Lower lobe of right lung (tissue), 2 donors: ENCODE measurements around the gene TMEM53. TPM values are rescaled to one million over a fixed set of nuclear protein-coding genes. Genes with fewer than 3 reads are reported as not detected.

Experiments used
- ATAC-seq, 2 donors: fragments of 200-7000 bp; cut with Tn5 transposase; one replicate each; pipeline ENCODE4 v1.9.1; 2020 to 2022; ENCODE audit warnings: mild to moderate bottlenecking in 2 of 2, moderate library complexity in 2 of 2
- DNase-seq: peaks from one replicate; pipeline ENCODE4 v3.0.0-alpha.2; 2020
- H3K27ac ChIP-seq: fragments of 200-600 bp; one replicate; pipeline ENCODE4 v1.8.0; 2022
- H3K27me3 ChIP-seq: fragments of 200-600 bp; one replicate; pipeline ENCODE4 v1.8.0; 2022; ENCODE audit warnings: low read depth
- H3K36me3 ChIP-seq: fragments of 200-600 bp; one replicate; pipeline ENCODE4 v1.8.0; 2022; ENCODE audit warnings: mild to moderate bottlenecking
- H3K4me1 ChIP-seq: fragments of 200-600 bp; one replicate; pipeline ENCODE4 v1.8.0; 2022
- H3K4me3 ChIP-seq: fragments of 200-600 bp; one replicate; pipeline ENCODE4 v1.8.0; 2022; ENCODE audit warnings: mild to moderate bottlenecking
- H3K9me3 ChIP-seq: fragments of 200-600 bp; one replicate; pipeline ENCODE4 v1.8.0; 2022
- intact Hi-C: fragments of 100-400 bp; cut with DNase I; formaldehyde crosslinking; loops from one replicate; pipeline ENCODE4 v1.11.0; 2022
- total RNA-seq: library from RNA; stranded (reverse); fragmentation: NEBNext Ultra II Directional; extraction: Animal tissue kit (Norgen Biotek cat#: 25700); gene quantifications from one replicate; pipeline ENCODE4 v1.2.1, GENCODE V29; 2021
- TF ChIP-seq, protein P1 (sequence below): fragments of 200-600 bp; IDR thresholded peaks from one replicate; pipeline ENCODE4 v1.8.0; 2022; ENCODE audit warnings: antibody characterized with exemption, mild to moderate bottlenecking
- donor health status: DM: no; HTN: yes; CAD: no; lungs with severe emphysema.

Gene TMEM53
- total RNA-seq, 1 donor from 2014 or later = 22.6 TPM

DNA sequence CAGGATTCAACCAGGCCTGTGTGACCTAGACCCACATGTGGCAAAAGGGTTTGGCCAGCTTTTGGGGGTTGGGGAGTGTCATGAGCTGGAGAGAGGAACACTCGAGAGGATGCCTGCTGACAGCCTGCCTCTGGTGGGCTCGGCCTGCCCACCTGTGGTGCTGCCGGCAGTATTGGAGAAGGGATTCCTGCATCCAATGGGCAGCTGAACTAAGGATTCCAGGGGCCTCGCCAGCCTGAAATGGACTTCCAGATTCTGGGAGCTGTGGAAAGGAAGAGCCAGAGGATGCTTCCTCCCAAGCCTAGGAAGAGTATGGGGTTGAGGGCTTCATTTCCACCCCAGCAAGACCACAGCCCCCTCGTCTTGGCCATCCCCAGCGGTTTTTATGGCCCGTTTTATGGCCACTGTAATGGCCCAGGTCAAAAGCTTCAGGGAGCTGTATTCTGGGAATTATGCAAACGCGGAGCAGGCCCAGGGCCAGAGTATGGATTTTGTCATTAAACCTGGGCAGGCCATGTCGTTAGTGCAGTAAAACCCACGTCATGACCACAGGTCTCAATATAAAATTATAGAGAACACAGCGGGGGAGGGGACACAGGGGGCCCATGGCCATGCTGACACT is 63.6 kb downstream of the TMEM53 start:
- TF ChIP-seq, protein P1, sequence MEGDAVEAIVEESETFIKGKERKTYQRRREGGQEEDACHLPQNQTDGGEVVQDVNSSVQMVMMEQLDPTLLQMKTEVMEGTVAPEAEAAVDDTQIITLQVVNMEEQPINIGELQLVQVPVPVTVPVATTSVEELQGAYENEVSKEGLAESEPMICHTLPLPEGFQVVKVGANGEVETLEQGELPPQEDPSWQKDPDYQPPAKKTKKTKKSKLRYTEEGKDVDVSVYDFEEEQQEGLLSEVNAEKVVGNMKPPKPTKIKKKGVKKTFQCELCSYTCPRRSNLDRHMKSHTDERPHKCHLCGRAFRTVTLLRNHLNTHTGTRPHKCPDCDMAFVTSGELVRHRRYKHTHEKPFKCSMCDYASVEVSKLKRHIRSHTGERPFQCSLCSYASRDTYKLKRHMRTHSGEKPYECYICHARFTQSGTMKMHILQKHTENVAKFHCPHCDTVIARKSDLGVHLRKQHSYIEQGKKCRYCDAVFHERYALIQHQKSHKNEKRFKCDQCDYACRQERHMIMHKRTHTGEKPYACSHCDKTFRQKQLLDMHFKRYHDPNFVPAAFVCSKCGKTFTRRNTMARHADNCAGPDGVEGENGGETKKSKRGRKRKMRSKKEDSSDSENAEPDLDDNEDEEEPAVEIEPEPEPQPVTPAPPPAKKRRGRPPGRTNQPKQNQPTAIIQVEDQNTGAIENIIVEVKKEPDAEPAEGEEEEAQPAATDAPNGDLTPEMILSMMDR = no peak
- ATAC-seq (no peak), DNase-seq (no peak)
- H3K36me3 ChIP-seq = no peaks in the 10 kb centered on the region
- no peaks in the 10 kb centered on the region for H3K27me3 ChIP-seq
- H3K27ac ChIP-seq = no peak overlapping the region
- intact Hi-C loops = no loop called here
- no peaks in the 10 kb centered on the region for H3K9me3 ChIP-seq
- no peak overlapping the region for H3K4me3 ChIP-seq
- H3K4me1 ChIP-seq = no peaks in the 10 kb centered on the region

DNA sequence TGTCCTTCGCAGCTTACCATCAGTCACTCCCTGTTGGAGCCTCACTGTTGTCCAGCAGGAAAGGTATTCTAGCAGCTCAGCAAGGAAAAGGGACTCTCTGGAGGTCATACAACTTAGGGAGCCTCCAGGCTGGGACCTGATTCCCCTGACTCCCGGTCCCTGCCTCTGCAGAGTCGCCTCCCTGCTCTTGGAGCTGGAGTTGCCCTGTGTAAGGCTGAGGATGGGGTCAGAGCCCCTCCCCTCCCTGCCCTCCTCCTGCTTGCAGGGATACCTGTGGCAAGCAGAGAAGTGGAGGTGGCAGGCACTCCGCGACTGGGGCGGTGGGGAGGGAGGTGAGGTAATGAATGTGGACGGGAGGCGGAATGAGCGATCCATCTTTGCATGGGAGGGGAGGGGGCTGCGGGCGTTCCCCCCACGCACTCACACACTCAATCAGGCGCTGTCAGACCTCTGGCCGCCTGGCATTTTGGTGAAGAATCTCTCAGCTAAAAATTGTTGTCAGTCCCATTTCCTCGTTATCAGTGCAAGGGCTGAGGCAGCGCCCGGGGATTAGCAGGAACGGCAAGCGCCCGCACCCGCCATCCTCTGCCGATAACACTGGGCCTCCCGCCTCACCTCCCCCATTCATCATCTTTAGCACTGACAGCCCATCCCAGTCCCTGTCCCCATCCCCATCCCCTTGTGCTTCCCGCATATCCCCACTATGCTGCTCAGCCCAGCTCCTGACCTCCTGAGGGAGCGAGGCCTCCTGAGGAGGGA is 64.3 kb downstream of the TMEM53 start:
- no peaks in the 10 kb centered on the region for H3K9me3 ChIP-seq
- H3K4me1 ChIP-seq = no peaks in the 10 kb centered on the region
- TF ChIP-seq, protein P1 = no peak
- no peak overlapping the region for H3K27ac ChIP-seq
- no peak for DNase-seq
- intact Hi-C loops = no loop called here
- no peak overlapping the region for H3K4me3 ChIP-seq
- no peaks in the 10 kb centered on the region for H3K27me3 ChIP-seq
- ATAC-seq = no peak
- H3K36me3 ChIP-seq = no peaks in the 10 kb centered on the region

DNA sequence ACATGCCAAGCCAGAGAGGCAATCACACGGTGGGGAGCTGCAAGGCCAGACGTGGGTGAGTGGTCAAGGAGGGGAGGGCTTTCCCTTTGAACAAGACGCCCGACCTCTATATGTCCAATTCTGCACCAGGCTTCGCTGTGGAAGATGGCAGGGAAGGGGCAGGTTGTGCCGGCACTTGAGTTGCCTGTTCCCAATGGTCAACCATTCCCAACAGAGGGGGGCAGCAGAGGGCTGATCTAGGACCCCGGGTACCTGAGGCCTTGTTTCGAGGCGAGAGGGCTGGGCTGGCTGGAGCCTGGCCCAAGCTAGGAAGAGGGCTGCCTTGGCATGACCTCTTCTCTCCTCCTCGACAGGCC is 64.9 kb downstream of the TMEM53 start:
- no peaks in the 10 kb centered on the region for H3K9me3 ChIP-seq
- no peak overlapping the region for H3K4me3 ChIP-seq
- no peak overlapping the region for H3K27ac ChIP-seq
- H3K4me1 ChIP-seq = no peaks in the 10 kb centered on the region
- peak; percentile 23 to 57 for ATAC-seq
- H3K36me3 ChIP-seq = no peaks in the 10 kb centered on the region
- TF ChIP-seq, protein P1 = peak; percentile 41
- H3K27me3 ChIP-seq = no peaks in the 10 kb centered on the region
- DNase-seq = no peak
- intact Hi-C loops = no loop called here

DNA sequence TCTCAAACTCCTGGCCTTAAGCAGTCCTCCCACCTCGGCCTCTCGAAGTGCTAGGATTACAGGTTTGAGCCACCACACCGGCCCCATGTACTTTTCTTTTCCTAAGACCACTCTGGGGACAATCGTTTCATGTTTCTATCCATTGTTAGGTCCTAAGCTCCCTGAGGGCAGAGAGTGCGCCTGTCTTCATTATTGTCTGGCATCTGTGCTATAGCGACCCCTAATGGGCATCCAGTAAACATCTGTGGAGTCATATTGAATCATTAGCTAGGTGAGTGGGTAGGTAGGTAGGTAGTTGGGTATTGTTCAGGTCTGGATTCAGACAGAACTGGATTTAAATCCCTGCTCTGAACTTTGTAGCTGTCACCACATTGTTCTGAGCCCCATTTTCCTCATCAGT is 66.1 kb downstream of the TMEM53 start:
- Histone ChIP-seq H3K27me3 (peaks cover 4% of the 10 kb centered on the region), H3K27ac (no peak overlapping the region), H3K4me1 (no peaks in the 10 kb centered on the region), H3K4me3 (no peak overlapping the region), H3K9me3 (no peaks in the 10 kb centered on the region), H3K36me3 (no peaks in the 10 kb centered on the region)
- TF ChIP-seq, protein P1 = no peak
- no peak for ATAC-seq
- intact Hi-C loops = no loop called here
- DNase-seq = no peak

DNA sequence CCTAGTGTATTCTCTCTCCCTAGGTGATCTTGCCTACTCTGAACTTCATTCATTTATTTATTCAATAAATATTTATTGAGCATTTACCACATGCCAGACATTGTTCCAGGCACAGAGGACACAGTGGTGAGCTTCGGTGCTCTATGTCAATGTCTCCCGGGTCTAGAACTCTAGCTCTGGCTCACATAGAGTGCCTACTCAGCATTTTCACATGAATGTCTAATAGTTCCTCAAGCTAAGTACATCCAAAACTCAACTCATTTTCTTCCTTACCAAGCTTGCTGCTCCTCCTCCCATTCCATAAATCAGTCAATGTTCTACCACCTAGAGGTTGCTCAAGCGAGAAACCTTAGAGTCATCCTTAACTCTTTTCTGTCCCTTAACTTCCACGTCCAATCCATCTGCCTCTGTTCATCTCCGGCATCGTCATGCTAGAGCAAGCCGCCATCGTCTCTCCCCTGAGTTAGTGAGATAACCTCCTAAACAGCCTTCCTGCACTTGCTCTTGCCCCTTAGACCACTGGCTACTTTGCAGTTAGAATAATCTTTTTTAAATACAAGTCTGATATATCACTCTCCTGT is 67.5 kb downstream of the TMEM53 start:
- no peak for DNase-seq
- Histone ChIP-seq H3K27ac (no peak overlapping the region), H3K4me3 (no peak overlapping the region), H3K9me3 (no peaks in the 10 kb centered on the region), H3K4me1 (no peaks in the 10 kb centered on the region), H3K27me3 (peaks cover 4% of the 10 kb centered on the region), H3K36me3 (no peaks in the 10 kb centered on the region)
- intact Hi-C loops = no loop called here
- TF ChIP-seq, protein P1 = no peak
- no peak for ATAC-seq
